Breast epithelium (tissue), 3 donors: ENCODE data around the gene SEPTIN5.

ENCODE experiments used
- POLR2A ChIP-seq: fragments of 450-650 bp; IDR thresholded peaks from one replicate; pipeline ENCODE4 v1.6.1; 2016; ENCODE audit warnings: antibody characterized with exemption, mild to moderate bottlenecking, moderate library complexity
- POLR2AphosphoS5 ChIP-seq, 3 donors: sonication (generic); formaldehyde crosslinking; IDR thresholded peaks; one replicate each; pipeline ENCODE4 v1.6.1; 2017; ENCODE audit warnings: antibody characterized with exemption in 3 of 3
- TF ChIP-seq, protein P1 (sequence below), 3 donors: fragments of 450-650 bp; IDR thresholded peaks; one replicate each; pipeline ENCODE4 v1.5.1; 2016 to 2017; ENCODE audit warnings: antibody characterized with exemption in 3 of 3, mild to moderate bottlenecking in 3 of 3, moderate library complexity in 3 of 3

GRCh38 chr22:19718456-19719049 is 4.2 kb downstream of the SEPTIN5 start:
- TF ChIP-seq, protein P1, sequence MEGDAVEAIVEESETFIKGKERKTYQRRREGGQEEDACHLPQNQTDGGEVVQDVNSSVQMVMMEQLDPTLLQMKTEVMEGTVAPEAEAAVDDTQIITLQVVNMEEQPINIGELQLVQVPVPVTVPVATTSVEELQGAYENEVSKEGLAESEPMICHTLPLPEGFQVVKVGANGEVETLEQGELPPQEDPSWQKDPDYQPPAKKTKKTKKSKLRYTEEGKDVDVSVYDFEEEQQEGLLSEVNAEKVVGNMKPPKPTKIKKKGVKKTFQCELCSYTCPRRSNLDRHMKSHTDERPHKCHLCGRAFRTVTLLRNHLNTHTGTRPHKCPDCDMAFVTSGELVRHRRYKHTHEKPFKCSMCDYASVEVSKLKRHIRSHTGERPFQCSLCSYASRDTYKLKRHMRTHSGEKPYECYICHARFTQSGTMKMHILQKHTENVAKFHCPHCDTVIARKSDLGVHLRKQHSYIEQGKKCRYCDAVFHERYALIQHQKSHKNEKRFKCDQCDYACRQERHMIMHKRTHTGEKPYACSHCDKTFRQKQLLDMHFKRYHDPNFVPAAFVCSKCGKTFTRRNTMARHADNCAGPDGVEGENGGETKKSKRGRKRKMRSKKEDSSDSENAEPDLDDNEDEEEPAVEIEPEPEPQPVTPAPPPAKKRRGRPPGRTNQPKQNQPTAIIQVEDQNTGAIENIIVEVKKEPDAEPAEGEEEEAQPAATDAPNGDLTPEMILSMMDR (IDR thresholded peaks at IDR 0.05): no peak
- TF ChIP-seq POLR2AphosphoS5 (IDR thresholded peaks at IDR 0.05) (no peak), POLR2A (no peak)
